Left renal pelvis (tissue), 4 donors: ENCODE data around the gene NHEJ1. TPM values are rescaled to one million over a fixed set of nuclear protein-coding genes. Genes with fewer than 3 reads are reported as not detected.

Source experiments
- DNase-seq, 4 donors: peaks; one replicate each; pipeline ENCODE4 v3.0.0-alpha.2; 2013; ENCODE audit warnings: low read depth in 4 of 4, low spot score in 3 of 4
- polyA plus RNA-seq, 4 donors: library from polyadenylated mRNA; unstranded; fragments of 120-200 nt; gene quantifications; one replicate each; pipeline ENCODE4 v1.2.1, GENCODE V29; 2013; ENCODE audit not compliant: insufficient read length in 4 of 4

Gene NHEJ1
- polyA plus RNA-seq, 4 donors, result 14.8 to 21.3 (median 18.7) TPM

GRCh38 chr2:219125225-219125885 lies 35.3 kb downstream of the NHEJ1 start:
- no peak for DNase-seq

GRCh38 chr2:219124381-219125110 lies 36.1 kb downstream of the NHEJ1 start:
- DNase-seq, result no peak

- no peak for DNase-seq
Measured at GRCh38 chr2:219123356-219124135, 37.1 kb downstream of the NHEJ1 start.

- no peak for DNase-seq
Measured at GRCh38 chr2:219122202-219122980, 38.2 kb downstream of the NHEJ1 start.

- no peak for DNase-seq
Measured at GRCh38 chr2:219120082-219120481, 40.5 kb downstream of the NHEJ1 start.

GRCh38 chr2:219119422-219120043 lies 41.1 kb downstream of the NHEJ1 start:
- DNase-seq, result peak in 2 of 4 donors; percentile 22 to 30

GRCh38 chr2:219118504-219118903 lies 42.1 kb downstream of the NHEJ1 start:
- no peak for DNase-seq

- DNase-seq, result no peak
Measured at GRCh38 chr2:219116776-219117646, 43.6 kb downstream of the NHEJ1 start.

- DNase-seq, result no peak
Measured at GRCh38 chr2:219112651-219113338, 47.8 kb downstream of the NHEJ1 start.

- DNase-seq, result no peak
Measured at GRCh38 chr2:219112062-219112406, 48.6 kb downstream of the NHEJ1 start.

- no peak for DNase-seq
Measured at GRCh38 chr2:219111375-219112061, 49.1 kb downstream of the NHEJ1 start.

- no peak for DNase-seq
Measured at GRCh38 chr2:219109471-219109870, 51.1 kb downstream of the NHEJ1 start.

GRCh38 chr2:219107758-219108157 lies 52.9 kb downstream of the NHEJ1 start:
- no peak for DNase-seq

- DNase-seq, result no peak
Measured at GRCh38 chr2:219106251-219106650, 54.4 kb downstream of the NHEJ1 start.

GRCh38 chr2:219104107-219105035 lies 56.2 kb downstream of the NHEJ1 start:
- DNase-seq, result no peak

GRCh38 chr2:219099329-219099728 lies 61.3 kb downstream of the NHEJ1 start:
- no peak for DNase-seq

- no peak for DNase-seq
Measured at GRCh38 chr2:219095406-219095935, 65.1 kb downstream of the NHEJ1 start.
